Endothelial cell of umbilical vein (primary cell): ENCODE data around the gene UPF3A. TPM values are rescaled to one million over a fixed set of nuclear protein-coding genes. Genes with fewer than 3 reads are reported as not detected.

ENCODE experiments used
- BruUV-seq: library from RNA; stranded (reverse); fragments of 400-500 nt; replicated peaks from 2 replicates; lab custom pipeline; 2021; lab: Mats Ljungman, UMichigan
- CTCF ChIA-PET: fragments of 300-600, 350-600 bp; sonication (Branson Sonifier 250); formaldehyde crosslinking; loops from one replicate; lab custom pipeline; 2021; ENCODE audit warnings: antibody characterized with exemption, inconsistent platforms; lab: Charles Lee
- POLR2A ChIA-PET: fragments of 300-600, 350-600 bp; sonication (Branson Sonifier 250); formaldehyde crosslinking; loops from one replicate; lab custom pipeline; 2021; ENCODE audit warnings: antibody characterized with exemption, inconsistent platforms; lab: Charles Lee
- DNase-seq: peaks from one replicate; pipeline ENCODE4 v3.0.0-alpha.2; 2011; ENCODE audit warnings: low read depth, low spot score
- FAIRE-seq: peaks from 2 replicates; lab custom pipeline; 2011; peaks lifted over from hg19 to GRCh38; lab: Jason Lieb, UNC
- H2AFZ ChIP-seq: 2 replicates; pipeline ENCODE4 v1.6.0; 2012; ENCODE audit warnings: low read depth, low read length, control low read depth, inconsistent platforms
- H3K27ac ChIP-seq: 2 replicates; pipeline ENCODE4 v1.5.1; 2011; ENCODE audit warnings: low read depth, mild to moderate bottlenecking, control low read depth, low read length, moderate library complexity; ENCODE audit not compliant: insufficient read depth
- H3K27me3 ChIP-seq, 2 experiments: 2 replicates each; pipeline versions ENCODE4 v1.6.0 to v1.6.1; 2011; ENCODE audit warnings: low read length in 2 of 2, mixed read lengths in 1 of 2; ENCODE audit not compliant: control insufficient read depth in 2 of 2, insufficient read depth in 2 of 2
- H3K36me3 ChIP-seq, 2 experiments: 2 replicates in 1 of 2; 3 replicates in 1 of 2; pipeline ENCODE4 v1.5.1; 2011; ENCODE audit warnings: low read length in 2 of 2, mild to moderate bottlenecking in 1 of 2, moderate library complexity in 1 of 2; ENCODE audit not compliant: control insufficient read depth in 2 of 2, insufficient read depth in 2 of 2; ENCODE audit errors: extremely low read depth in 1 of 2
- H3K4me1 ChIP-seq: 3 replicates; pipeline ENCODE4 v1.5.1; 2011; ENCODE audit warnings: mild to moderate bottlenecking, low read length; ENCODE audit not compliant: control insufficient read depth, insufficient read depth; ENCODE audit errors: extremely low read depth
- H3K4me2 ChIP-seq: 2 replicates; pipeline ENCODE4 v1.6.1; 2011; ENCODE audit warnings: low read length, control low read depth, mixed read lengths; ENCODE audit not compliant: insufficient read depth
- H3K4me3 ChIP-seq, 3 experiments: fragments of 200-600 bp in 1 of 3; sonication (generic), shearing (Covaris generic) in 1 of 3; replicated peaks in 1 of 3; 2 replicates each; pipeline ENCODE4 v1.5.1; 2011 to 2016; ENCODE audit warnings: control low read depth in 3 of 3, low read length in 3 of 3, mild to moderate bottlenecking in 2 of 3, inconsistent platforms in 1 of 3, low read depth in 1 of 3, moderate library complexity in 1 of 3; ENCODE audit not compliant: insufficient read depth in 1 of 3
- H3K79me2 ChIP-seq: 2 replicates; pipeline ENCODE4 v1.6.0; 2012; ENCODE audit warnings: low read length, inconsistent platforms; ENCODE audit not compliant: control insufficient read depth, insufficient read depth
- H3K9ac ChIP-seq: replicated peaks from 2 replicates; pipeline ENCODE3; 2011; ENCODE audit warnings: low read length, control low read depth; ENCODE audit not compliant: insufficient read depth; ENCODE audit errors: extremely low read depth
- H3K9me1 ChIP-seq: replicated peaks from 3 replicates; pipeline ENCODE4 v1.6.0; 2011; ENCODE audit warnings: mild to moderate bottlenecking, low read length; ENCODE audit not compliant: control insufficient read depth, insufficient read depth; ENCODE audit errors: extremely low read depth
- H3K9me3 ChIP-seq: replicated peaks from 2 replicates; pipeline ENCODE4 v1.5.1; 2012; ENCODE audit warnings: low read length, inconsistent platforms; ENCODE audit not compliant: control insufficient read depth, insufficient read depth
- H4K20me1 ChIP-seq: replicated peaks from 2 replicates; pipeline ENCODE3; 2011; ENCODE audit warnings: mild to moderate bottlenecking, low read length; ENCODE audit not compliant: control insufficient read depth, insufficient read depth; ENCODE audit errors: extremely low read depth
- CTCF ChIP-seq, 2 donors: IDR thresholded peaks; 1 replicate in 1 of 2; 2 replicates in 1 of 2; pipeline ENCODE4 v1.5.1; 2011; ENCODE audit warnings: low read length in 2 of 2, mild to moderate bottlenecking in 2 of 2, moderate library complexity in 2 of 2, control low read depth in 1 of 2, inconsistent platforms in 1 of 2, low read depth in 1 of 2; ENCODE audit not compliant: insufficient read depth in 1 of 2; ENCODE audit errors: extremely low read depth in 1 of 2
- EZH2 ChIP-seq: IDR thresholded peaks from 2 replicates; pipeline ENCODE4 v1.6.1; 2012; ENCODE audit warnings: borderline replicate concordance, low read depth, mild to moderate bottlenecking, moderate library complexity, low read length, inconsistent platforms; ENCODE audit not compliant: severe bottlenecking
- FOS ChIP-seq: IDR thresholded peaks from 2 replicates; pipeline ENCODE4 v1.6.1; 2011; ENCODE audit warnings: mild to moderate bottlenecking, low read length, moderate library complexity, borderline replicate concordance; ENCODE audit not compliant: insufficient read depth
- GATA2 ChIP-seq: IDR thresholded peaks from 2 replicates; pipeline ENCODE4 v1.7.0; 2011; ENCODE audit warnings: low read depth, mild to moderate bottlenecking, moderate library complexity, mixed read lengths, low read length; ENCODE audit not compliant: insufficient read length, insufficient read depth
- JUN ChIP-seq: IDR thresholded peaks from 2 replicates; pipeline ENCODE4 v1.6.1; 2011; ENCODE audit warnings: borderline replicate concordance, low read depth; ENCODE audit not compliant: insufficient read length, insufficient read depth
- MAX ChIP-seq: IDR thresholded peaks from 2 replicates; pipeline ENCODE4 v1.6.1; 2011; ENCODE audit not compliant: insufficient read depth, insufficient read length
- MYC ChIP-seq: IDR thresholded peaks from one replicate; pipeline ENCODE4 v1.6.1; 2011; ENCODE audit warnings: mild to moderate bottlenecking, low read depth, low read length
- POLR2A ChIP-seq: IDR thresholded peaks from 2 replicates; pipeline ENCODE4 v1.6.1; 2012; ENCODE audit warnings: low read depth, mild to moderate bottlenecking, control low read depth, low read length
- POLR2AphosphoS5 ChIP-seq: IDR thresholded peaks from 2 replicates; pipeline ENCODE4 v1.6.1; 2012; ENCODE audit warnings: low read depth, mild to moderate bottlenecking, control low read depth, low read length, moderate library complexity; ENCODE audit not compliant: insufficient read depth
- dilution Hi-C: fragments of 300-500 bp; cut with MboI; formaldehyde crosslinking; loops from one replicate; pipeline ENCODE4 v1.15.0; 2019; ENCODE audit warnings: low sequenced_read_pairs; ENCODE audit not compliant: extremely low pct_ligation_motif_present
- intact Hi-C: fragments of 100-400 bp; cut with micrococcal nuclease; formaldehyde crosslinking; loops from one replicate; pipeline ENCODE4 v1.10.0; 2022
- polyA plus RNA-seq, 4 experiments: library from polyadenylated mRNA; depleted of rRNA in 3 of 4; stranded (reverse) in 3 of 4; unstranded in 1 of 4; fragments of >200 nt; gene quantifications; 2 replicates each; pipeline versions ENCODE4 v1.2.1 to v1.2.3, GENCODE V29; 2011 to 2012; ENCODE audit warnings: missing spikeins in 1 of 4
- total RNA-seq: library from RNA; stranded (reverse); gene quantifications from 2 replicates; pipeline ENCODE4 v1.2.3, GENCODE V29; 2021

UPF3A gene
- total and polyA plus RNA-seq, 2 donors (not counting 3 experiments of a cell fraction or from before 2014, with no cell fraction given): 37.2 to 75.4 TPM

GRCh38 chr13:114311908-114312307 is 30.5 kb downstream of the UPF3A start:
- Histone ChIP-seq H3K79me2 (peaks cover 24% of the 10 kb centered on the region), H3K4me1 (peaks cover 17% of the 10 kb centered on the region), H3K27me3 (no peaks in the 10 kb centered on the region), H3K27ac (no peak overlapping the region), H3K9ac (no peak overlapping the region), H3K36me3 (peaks cover 0 to 2% of the 10 kb centered on the region in 2 experiments), H3K9me3 (no peaks in the 10 kb centered on the region), H3K4me2 (no peak overlapping the region), H2AFZ (no peak overlapping the region), H4K20me1 (no peaks in the 10 kb centered on the region), H3K4me3 (no peak overlapping the region), H3K9me1 (no peaks in the 10 kb centered on the region)
- no peak for FAIRE-seq
- dilution Hi-C loops (no loop called here), intact Hi-C loops (no loop called here)
- DNase-seq: no peak
- TF ChIP-seq MYC (no peak), GATA2 (no peak), FOS (no peak), POLR2AphosphoS5 (no peak), EZH2 (no peak), MAX (no peak), CTCF (IDR thresholded peaks at IDR 0.05; ENCODE audit: extremely low read depth in 1 of 2, insufficient read depth in 1 of 2, low read depth in 1 of 2, low read length in 2 of 2) (no peak), POLR2A (no peak), JUN (no peak)
- CTCF ChIA-PET: interaction anchor here (1.4 kb wide), 1 partner anchor 26 kb away, joined by 3 read pairs; no protein-coding TSS in a partner anchor
- BruUV-seq: no TSS peak
- POLR2A ChIA-PET: no interaction called here
